Measurements from ENCODE around the gene PLXDC2.
"Not testable (repeated sequence)": the region's sequence is repeated elsewhere in the genome, so short reads cannot be mapped to it uniquely, and the experiment has no call there.

PLXDC2 gene

GRCh38 chr10:19968745-19969144 is 152.5 kb downstream of the PLXDC2 start:
- DNase-seq (ENCODE audit: insufficient read length, low spot score) (no peak), FAIRE-seq (no peak)

DNA sequence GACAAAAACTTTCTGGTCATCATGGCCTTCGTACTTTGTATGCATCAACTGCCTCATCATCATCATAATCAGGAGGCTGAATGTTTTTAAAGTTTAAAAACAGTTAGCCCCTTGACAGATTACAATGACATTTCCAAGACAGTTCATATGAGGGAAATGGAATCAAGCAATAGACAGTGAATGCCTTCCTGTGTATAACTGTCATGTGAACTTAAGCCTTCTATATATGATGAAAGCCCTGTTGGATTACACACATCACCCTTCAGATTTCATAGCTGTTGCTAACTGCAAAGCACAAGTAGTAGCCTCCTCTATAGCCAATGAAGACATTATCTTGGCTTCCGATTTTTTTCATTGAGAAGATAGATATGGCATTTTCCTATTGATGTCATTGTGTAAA is 154.0 kb downstream of the PLXDC2 start:
- FAIRE-seq (no peak), DNase-seq (ENCODE audit: insufficient read length, low spot score) (no peak)

DNA sequence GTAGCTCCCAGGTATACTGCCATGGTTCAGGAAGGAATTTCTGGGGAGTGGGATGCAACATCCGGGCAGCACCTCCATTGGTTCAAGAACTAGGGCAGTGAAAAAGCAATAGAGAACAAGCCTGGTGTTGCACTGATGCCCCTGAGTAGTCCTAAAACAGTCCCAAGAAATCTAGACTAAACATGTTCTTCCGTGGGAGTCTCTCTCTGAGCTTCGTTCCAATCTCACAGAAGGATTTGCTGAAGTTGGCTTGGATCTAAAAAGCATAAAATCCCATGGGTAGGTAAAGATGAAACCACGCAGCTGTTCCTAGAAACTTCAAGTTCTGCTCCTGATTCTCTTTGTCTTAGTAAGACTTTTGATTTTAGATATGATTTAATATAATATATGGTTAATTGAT is 154.5 kb downstream of the PLXDC2 start:
- FAIRE-seq (no peak), DNase-seq (ENCODE audit: insufficient read length, low spot score) (no peak)

GRCh38 chr10:19971343-19972052 is 155.3 kb downstream of the PLXDC2 start:
- no peak for DNase-seq (ENCODE audit: insufficient read length, low spot score)
- no peak for FAIRE-seq

GRCh38 chr10:19974138-19974537 is 157.9 kb downstream of the PLXDC2 start:
- FAIRE-seq (no peak), DNase-seq (ENCODE audit: insufficient read length, low spot score) (no peak)

- no peak for DNase-seq (ENCODE audit: insufficient read length, low spot score)
- FAIRE-seq: peak; percentile 67
Observed at GRCh38 chr10:19974554-19974953, 158.3 kb downstream of the PLXDC2 start.

DNA sequence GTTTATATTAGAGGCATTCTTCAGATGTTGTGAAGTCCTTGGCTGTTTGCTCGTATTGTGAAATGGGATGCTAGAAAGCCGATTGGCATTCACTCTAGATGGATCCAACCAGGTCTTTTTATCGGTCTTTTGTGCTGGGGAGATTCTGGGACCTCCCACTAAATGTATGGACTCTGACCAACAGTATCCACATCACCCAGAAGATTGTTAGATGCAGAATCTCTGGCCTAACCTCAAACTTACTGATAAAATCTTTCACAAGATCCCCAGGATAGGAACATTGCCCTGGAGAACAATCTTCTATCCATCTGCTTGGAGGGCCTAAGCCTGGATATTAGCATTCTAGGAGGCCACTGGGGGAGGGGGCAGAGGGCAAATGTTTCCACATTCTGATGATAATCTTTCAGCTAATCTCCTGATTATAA is 160.9 kb downstream of the PLXDC2 start:
- DNase-seq (ENCODE audit: insufficient read length, low spot score): no peak
- FAIRE-seq: no peak

- FAIRE-seq: no peak
Observed at GRCh38 chr10:19979628-19980027, 163.4 kb downstream of the PLXDC2 start.

GRCh38 chr10:19983880-19984565 is 167.8 kb downstream of the PLXDC2 start:
- DNase-seq (ENCODE audit: insufficient read length, low spot score) (no peak), FAIRE-seq (no peak)

More at GRCh38 chr10:19979628-19980027, 163.4 kb downstream of the PLXDC2 start:
- no peak for DNase-seq (ENCODE audit: insufficient read length, low spot score)

GRCh38 chr10:19985745-19986144 is 169.5 kb downstream of the PLXDC2 start:
- DNase-seq (ENCODE audit: insufficient read length, low spot score) (no peak), FAIRE-seq (no peak)

GRCh38 chr10:19986591-19986990 is 170.4 kb downstream of the PLXDC2 start:
- FAIRE-seq (no peak), DNase-seq (ENCODE audit: insufficient read length, low spot score) (no peak)

DNA sequence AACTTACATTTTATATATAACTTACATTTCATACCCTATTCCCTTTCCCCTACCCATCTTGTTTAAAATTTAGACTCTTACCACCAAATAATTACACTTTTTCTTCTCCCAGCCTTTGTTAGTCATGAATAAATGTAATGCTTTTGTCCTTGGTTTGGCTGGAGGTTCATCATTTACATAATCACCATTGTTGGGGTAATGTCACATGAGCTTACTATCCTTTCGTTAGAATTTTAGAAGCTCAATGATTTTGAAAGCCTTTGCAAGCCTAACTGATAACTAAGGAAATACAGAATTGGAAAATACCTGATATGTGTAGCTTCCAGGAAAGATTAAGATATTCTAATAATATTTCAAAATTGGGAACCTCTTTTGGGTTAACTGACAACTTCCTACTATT is 171.7 kb downstream of the PLXDC2 start:
- FAIRE-seq (no peak), DNase-seq (ENCODE audit: insufficient read length, low spot score) (no peak)

DNA sequence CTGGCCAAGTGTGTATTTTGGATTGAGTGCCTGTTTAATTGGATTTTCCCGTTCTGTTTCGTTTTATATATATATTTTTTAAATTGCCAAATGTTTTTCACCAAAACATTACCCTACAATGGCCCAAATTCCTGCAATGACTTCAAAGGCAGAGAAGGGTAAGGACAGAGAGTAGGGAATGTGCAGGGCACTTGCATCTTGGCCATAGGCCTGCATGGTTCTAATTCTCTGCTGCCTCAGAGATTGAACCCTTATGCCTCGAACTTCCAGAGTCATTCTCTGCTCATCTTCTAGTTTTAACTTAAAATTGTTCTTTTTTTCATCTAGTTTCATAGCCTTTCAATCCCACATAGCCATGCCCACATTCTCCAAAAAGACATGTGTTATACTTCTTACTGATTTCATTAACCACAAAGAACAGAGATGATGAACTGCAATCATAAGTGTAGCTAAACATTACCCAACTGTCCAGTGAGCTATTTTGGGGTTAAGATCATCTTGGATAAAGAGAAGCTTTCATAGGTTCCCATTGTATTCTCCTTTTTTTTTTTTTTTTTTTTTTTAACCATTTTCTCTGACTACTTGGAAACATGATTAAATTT is 177.6 kb downstream of the PLXDC2 start:
- DNase-seq (ENCODE audit: insufficient read length, low spot score) (no peak), FAIRE-seq (no peak)

GRCh38 chr10:19998482-19998881 is 182.2 kb downstream of the PLXDC2 start:
- no peak for DNase-seq (ENCODE audit: insufficient read length, low spot score)
- FAIRE-seq: no peak

DNA sequence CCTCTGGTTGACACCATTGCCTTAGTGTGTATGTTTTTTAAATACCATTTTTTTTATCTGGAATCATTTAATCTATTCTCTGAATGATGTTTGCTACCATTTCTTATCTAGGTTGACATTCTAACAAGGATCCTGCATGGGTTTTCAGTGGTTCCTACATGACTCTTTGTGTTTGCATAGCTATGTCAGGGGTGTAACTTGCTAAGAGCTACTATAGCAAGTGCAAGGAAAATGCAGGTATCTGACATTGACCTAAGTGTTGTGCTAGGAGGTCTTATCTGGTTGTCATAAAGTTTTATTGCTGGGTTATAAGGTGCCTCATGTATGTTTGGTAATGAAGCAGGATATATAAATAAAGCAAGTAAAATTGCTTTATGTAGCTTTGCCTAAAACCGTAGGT is 183.2 kb downstream of the PLXDC2 start:
- FAIRE-seq: no peak
- DNase-seq (ENCODE audit: insufficient read length, low spot score): no peak

- not testable (repeated sequence) for FAIRE-seq; DNase-seq (ENCODE audit: insufficient read length, low spot score)
Observed at GRCh38 chr10:20002026-20002425, 185.8 kb downstream of the PLXDC2 start.

DNA sequence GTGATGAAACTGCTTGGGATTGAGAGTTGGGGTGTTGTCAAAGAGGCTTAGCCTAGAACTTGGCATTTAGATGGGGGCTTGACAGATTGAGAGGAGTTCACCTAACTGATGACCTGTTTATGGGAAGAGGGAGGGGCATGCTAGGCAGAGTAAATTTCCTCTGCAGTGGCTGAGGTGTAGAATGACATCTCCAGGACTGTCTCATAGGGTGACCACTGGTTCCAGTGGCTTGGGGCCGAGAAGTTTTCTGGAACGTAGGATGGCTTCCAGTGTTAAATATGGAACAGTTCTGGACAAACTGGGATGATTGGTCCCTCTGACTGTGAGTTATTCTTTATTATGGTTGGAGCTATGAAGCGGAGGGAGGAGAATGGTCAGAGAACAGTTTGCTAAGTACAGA is 186.4 kb downstream of the PLXDC2 start:
- DNase-seq (ENCODE audit: insufficient read length, low spot score): no peak
- no peak for FAIRE-seq

DNA sequence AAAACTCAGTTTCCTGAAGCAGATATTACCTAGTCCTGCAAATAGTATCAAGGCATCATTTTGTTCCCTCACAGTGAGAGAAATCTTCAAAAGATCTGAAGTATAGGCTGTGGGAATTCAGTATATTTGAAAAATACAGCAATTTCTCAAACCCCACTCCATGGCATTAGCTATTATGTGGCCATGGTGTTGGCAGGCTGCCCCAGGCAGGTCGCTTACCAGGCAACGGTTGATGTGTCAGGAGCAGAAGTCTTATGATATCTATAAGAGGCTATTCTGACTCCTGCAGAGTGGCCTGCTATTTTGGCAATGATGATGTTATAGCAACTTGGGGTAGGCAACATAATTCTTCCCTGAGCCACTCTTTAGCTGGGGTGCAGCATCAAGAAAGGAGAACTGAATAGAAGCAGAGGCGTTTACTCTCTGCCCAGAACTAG is 187.9 kb downstream of the PLXDC2 start:
- DNase-seq (ENCODE audit: insufficient read length, low spot score): no peak
- no peak for FAIRE-seq

GRCh38 chr10:20005638-20006037 is 189.4 kb downstream of the PLXDC2 start:
- FAIRE-seq (peak; percentile 64), DNase-seq (ENCODE audit: insufficient read length, low spot score) (no peak)

DNA sequence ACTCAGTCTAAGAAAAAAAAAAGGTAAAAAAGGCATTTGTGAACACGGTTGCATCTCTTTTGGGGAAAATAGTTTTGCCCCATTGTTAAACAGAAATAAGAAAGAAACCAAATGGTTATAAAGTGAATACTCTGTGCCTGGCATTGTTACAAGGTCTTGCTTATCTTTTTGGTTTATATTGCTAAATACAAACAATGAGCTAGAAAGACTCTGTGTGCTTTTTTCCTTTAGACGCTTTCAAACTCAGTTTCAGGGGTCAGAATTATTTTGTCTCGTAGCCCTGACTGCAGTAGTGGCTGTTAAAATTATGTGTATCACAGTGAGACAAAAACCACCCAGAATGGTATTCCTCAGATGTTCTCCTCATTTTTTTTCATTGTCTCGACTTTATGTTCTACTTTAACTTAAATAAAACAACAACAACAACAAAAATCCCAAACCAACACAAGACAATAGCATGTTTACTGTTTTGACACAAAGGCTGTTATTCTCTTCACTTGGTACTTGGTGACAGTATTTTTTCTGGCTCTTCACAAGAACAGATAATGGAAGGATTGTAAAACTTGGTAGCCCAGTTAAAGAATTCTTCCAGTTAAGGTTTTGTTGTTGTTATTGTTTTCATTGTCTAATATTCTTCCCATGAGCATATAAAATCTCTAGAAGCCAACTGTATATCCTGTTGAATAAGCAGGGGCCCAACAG is 190.1 kb downstream of the PLXDC2 start:
- no peak for DNase-seq (ENCODE audit: insufficient read length, low spot score)
- FAIRE-seq: no peak

DNA sequence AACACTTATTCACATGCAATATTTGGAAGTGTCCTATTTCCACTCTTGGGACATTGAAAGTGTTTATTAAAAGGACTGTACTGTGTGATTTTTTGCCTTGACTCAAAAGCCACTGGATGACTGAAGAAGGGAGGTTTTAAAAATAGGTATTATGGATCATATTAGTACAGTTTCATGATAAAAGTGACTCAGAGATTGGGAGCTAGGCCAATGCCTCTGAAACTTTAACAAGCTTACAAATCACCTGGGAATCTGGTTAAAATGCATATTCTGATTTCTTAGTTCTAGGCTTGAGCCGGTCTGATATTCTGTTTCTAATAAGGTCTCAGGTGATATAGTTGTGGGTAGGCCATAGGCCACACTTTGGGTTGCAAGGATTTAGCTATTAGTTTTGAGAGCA is 191.2 kb downstream of the PLXDC2 start:
- no peak for FAIRE-seq
- DNase-seq (ENCODE audit: insufficient read length, low spot score): no peak

Data from GM19239 (cell line).